Ramos (cell line): ENCODE results near the gene CASKIN2.

ENCODE experiments used
- in situ Hi-C: fragments of 300-500 bp; cut with MboI; formaldehyde crosslinking; loops from one replicate; pipeline ENCODE4 v1.14.3; 2022; ENCODE audit warnings: low sequenced_read_pairs; ENCODE audit not compliant: unreplicated experiment

Gene CASKIN2, protein sequence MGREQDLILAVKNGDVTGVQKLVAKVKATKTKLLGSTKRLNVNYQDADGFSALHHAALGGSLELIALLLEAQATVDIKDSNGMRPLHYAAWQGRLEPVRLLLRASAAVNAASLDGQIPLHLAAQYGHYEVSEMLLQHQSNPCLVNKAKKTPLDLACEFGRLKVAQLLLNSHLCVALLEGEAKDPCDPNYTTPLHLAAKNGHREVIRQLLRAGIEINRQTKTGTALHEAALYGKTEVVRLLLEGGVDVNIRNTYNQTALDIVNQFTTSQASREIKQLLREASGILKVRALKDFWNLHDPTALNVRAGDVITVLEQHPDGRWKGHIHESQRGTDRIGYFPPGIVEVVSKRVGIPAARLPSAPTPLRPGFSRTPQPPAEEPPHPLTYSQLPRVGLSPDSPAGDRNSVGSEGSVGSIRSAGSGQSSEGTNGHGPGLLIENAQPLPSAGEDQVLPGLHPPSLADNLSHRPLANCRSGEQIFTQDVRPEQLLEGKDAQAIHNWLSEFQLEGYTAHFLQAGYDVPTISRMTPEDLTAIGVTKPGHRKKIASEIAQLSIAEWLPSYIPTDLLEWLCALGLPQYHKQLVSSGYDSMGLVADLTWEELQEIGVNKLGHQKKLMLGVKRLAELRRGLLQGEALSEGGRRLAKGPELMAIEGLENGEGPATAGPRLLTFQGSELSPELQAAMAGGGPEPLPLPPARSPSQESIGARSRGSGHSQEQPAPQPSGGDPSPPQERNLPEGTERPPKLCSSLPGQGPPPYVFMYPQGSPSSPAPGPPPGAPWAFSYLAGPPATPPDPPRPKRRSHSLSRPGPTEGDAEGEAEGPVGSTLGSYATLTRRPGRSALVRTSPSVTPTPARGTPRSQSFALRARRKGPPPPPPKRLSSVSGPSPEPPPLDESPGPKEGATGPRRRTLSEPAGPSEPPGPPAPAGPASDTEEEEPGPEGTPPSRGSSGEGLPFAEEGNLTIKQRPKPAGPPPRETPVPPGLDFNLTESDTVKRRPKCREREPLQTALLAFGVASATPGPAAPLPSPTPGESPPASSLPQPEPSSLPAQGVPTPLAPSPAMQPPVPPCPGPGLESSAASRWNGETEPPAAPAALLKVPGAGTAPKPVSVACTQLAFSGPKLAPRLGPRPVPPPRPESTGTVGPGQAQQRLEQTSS (N-terminal part only)

DNA sequence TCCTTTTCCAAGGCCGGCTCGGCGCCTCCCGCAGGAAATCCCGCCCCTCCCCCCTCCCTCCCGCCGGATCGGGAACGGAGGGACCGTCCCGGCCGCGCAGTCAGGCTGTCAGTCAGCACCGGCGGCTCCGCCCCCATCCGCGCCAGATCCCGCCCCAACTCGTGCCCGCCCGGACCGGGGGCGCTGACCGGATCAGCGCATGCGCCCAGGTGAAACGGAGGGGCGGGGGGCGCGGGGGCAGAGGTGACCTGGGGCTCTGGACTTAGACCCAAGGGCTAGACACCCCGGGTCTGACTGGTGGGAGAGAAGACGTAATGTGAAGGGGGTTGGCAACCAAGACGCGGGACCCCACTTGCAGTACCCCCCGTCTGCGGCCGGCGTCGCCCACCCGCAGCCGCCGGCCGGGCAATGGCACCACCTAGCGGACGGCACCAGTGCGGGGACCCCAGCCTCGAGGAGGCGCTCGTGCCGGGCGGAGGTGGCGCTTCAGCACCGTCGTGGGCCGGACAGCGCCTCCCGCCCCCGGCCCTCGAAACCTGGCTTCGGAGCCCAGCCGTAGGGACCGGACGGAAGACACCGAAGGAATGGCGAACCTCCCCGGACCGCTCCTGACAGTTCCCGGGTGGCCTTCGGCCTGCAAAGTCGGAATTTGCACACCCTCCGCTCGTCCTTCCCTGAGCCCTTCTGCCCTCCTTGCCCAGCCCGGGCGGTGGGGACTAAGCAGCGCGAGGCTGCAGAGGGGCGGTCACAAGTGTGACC is at the start of gene CASKIN2:
Gene CASKIN2 (minus strand): TSS at position 42 of the 759 bp plus-strand sequence. CDS start 1,733 bp downstream, outside the sequence.
- in situ Hi-C loops = no loop called here

DNA sequence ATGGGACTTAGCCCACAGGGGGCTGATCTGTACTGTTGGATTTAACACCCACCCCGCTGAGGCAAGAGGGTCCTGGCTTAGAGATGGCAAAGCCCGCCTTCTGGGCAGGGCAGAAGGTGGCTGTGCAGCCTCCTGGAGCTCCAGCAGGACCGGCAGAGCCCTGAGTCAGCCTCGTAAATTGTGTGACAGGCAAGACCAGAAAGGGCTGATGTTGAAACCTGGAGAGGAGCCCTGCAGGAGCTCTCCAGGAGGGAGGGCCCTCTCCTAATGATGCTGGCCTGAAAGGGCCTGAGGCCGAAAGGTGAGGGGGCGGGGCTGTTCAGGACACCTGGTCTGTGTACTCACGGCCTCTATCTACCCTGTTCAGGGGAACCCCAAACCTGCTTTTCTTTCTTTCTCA is 49.7 kb upstream of the CASKIN2 start:
- in situ Hi-C loops = no loop called here

DNA sequence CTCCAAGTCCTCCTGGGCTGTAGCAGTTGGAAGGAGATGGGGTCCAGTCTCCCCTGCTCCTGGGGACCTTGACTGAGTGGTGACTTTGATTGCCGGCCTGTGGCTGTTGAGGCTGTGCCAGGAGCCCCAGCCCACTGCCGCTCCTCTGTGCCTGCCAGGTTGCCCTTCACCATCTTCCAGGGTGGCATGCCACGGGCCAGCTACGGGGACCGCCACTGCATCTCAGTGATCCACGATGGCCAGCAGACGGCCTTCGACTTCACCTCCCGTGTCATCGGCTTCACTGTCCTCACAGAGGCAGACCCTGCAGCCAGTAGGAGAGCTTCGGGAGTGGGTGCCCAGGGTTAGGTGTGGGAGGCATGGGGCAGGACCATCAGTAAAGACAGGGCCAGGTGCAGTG is 48.9 kb upstream of the CASKIN2 start:
- in situ Hi-C loops = no loop called here

DNA sequence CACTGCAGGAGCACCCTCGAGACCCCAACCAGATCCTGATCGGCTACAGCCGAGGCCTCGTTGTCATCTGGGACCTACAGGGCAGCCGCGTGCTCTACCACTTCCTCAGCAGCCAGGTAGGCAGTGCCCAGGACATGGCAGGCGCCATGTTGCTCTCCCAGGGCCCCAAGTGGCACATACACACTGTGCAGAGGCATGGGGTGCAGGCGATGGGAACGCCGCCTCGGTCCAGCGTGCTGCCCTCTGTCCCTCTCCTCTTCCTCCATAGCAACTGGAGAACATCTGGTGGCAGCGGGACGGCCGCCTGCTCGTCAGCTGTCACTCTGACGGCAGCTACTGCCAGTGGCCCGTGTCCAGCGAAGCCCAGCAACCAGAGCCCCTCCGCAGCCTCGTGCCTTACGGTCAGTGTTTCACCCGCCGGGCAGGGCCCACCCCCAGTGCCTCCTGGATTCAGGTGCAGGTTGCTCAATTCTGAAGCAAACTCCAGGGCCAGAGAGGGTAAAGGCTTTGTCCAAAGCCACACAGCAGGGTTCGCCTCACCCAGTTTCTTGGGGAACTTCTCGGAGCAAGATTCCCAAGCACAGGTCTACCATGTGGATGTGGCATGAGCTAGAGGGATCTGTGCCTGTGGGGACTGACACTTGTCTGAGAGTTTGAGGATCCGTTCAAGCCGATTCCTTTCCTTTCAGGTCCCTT is 47.9 kb upstream of the CASKIN2 start:
- in situ Hi-C loops = no loop called here

DNA sequence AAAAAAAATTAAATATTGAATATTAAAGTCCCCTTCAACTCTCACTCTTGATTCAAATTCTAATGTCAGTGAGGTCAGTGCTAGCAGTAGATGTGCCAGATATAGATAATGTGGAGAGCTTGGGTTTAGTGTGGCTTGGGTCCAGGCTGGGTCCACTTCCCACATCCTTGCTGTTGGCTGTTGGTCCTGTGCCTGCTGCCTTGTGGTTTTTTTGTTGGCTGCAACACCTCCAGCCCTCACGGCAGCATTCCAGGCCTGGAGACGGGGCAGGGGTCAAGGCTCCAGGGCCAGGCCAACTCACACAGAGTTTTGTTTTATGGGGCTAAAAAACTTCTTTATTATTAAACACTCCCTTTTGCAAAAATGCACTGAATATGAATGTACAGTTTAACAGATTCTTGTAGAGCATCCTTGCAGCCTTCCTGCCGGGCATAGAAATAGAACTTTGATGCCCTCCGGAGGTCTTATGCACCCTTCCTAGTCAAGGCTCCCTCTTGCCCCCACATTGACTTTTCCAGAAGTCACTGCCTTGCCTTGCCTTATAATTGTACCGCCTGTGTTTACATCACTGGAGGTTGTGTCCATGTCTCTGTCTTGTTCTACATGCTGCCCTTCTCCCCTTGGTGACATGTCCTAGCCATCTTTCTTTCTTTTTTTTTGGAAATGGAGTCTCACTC is 46.7 kb upstream of the CASKIN2 start:
- in situ Hi-C loops = no loop called here

DNA sequence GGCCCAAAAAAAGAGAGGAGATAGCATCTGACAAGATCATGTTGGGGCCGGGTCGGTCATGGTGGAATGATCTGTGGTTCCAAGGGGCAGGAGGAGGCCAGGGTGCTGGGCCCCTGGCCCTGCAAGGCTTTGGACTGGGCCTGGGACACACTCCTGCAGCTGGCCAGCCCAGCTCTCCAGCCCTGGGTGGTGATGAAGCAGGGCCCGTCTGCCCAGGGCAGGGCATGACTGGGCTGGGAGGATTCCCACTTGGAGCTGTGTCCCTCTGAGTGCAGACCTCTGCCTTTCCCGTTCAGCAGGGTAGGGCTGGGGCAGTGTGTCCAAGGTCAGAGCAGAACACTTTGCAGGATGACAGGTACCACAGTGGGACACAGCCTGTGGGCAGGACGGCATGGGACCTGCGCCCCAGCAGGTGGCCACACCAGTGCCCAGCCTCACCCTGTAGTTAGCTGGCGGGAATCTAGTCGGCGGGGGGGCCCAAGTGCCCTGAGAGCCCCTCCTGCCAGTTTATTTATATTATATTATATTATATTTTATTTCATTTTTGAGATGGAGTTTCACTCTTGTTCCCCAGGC is 44.7 kb upstream of the CASKIN2 start:
- in situ Hi-C loops = no loop called here

DNA sequence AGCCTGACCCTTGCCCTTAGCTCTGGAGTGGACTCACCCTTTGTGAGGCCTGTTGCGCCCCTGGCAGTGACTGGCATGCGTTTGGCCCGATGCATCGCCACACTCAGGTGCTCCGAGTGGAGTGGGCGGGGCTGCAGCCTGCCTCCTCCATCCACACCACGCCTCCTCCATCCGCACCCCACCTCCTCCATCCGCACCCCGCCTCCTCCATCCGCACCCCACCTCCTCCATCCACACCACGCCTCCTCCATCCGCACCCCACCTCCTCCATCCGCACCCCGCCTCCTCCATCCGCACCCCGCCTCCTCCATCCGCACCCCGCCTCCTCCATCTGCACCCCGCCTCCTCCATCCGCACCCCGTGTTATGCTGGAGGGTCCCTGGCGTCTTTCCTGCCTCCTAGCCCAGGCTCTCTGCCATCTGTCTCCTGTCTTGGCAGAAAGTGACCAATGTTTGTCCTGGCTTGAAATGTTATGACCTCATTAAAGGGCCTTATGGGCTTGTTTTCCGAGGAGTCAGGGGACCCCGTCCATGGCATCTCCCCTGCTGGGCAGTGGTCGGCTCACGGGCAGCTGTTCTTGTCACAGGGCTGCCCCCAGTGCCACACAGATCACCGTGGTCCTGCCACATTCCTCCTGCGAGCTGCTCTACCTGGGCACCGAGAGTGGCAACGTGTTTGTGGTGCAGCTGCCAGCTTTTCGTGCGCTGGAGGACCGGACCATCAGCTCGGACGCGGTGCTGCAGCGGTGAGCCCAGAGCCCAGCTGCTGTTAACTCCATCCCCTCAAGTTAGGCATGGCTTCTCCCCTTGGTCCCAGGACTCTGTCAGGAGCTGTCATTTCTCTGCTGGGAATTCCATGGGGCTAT is 43.6 kb upstream of the CASKIN2 start:
- in situ Hi-C loops = no loop called here

DNA sequence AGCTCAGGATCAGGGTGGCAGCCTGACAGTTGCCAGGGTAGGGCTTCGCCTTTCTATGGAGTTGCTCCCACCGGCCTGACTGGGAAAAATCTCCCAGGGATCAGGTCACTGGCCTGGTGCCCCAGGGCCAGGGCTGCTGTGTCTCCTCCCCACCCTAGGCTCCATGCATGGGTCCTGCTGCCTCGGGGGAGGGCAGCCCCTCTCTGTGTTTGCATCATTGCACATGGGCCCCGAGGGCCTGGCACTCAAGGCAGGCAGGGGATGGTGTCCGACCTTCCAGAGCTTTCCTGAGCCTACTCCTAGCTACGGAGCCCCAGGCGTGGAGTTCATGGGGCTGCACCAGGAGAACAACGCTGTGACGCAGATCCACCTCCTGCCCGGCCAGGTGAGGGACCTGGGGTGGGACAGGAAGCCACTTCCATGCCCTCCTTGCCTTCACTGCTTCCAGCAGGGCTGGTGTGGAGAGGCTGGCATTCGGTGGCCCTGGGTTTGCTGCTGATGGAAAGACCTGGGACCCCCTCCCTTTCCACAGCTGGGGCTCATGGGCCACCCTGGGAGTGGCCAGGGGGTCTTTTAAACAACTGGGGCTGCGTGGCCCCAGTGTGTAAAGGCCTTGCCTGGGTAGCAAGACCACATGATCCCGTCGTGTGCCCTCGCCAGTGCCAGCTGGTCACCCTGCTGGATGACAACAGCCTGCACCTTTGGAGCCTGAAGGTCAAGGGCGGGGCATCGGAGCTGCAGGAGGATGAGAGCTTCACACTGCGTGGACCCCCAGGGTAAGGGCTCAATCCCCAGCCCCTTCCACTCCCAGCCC is 42.7 kb upstream of the CASKIN2 start:
- in situ Hi-C loops = no loop called here

DNA sequence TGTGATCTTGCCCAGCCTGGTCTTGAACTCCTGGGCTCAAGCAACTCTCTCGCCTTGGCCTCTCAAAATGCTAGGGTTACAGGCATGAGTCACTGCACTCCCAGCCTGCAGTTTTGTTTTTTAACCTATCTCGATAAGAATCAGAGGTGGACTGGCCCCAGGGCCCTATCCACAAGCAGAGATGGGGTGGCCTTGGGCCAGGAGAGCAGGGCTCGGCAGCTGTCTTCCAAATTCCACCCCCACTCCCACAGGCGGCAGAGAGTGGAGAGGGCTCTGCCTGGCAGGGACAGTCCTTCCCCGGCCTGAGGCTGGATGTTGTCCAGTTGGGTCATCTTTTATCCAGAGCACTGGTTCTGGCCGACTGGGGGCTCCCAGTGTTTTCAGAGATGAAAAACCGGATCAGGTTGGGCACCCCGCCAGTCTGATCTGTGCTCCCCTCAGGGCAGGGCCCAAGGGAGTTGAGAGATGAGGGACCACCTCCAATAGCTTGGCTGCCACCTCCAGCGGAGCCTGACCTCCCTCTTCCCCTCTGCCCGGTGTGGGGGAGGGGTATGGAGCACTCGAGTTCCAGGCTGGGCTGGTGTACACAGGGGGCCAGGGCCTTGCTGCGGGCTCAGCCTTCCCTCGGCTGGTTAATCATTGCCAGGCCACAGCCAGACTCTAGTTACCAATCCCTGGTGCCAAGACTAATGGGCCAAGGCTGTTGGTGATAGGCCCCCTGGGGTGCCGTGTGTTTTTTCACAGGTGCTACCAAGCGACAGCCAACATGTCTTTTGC is 41.9 kb upstream of the CASKIN2 start:
- in situ Hi-C loops = no loop called here

DNA sequence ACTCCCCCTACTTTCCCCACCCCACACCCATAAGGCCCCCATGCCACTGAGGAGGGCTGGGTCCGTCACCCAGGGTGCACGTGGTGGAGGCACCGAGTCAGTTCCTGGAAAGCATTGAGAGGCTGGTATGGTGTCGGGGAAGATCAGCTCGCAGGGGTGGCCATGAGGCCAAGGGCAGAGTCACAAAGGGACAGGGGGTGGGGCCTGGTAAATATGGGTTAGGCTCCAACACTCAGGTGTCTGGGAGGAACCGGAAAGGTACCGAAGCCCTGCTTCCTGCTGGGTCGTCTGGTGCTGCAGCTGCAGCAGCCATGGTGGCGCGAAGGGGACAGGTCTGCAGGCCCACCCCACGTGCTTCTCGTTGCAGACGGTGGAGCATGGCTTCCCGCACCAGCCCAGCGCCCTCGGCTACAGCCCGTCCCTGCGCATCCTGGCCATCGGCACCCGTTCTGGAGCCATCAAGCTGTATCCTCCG is 40.4 kb upstream of the CASKIN2 start:
- in situ Hi-C loops = no loop called here

DNA sequence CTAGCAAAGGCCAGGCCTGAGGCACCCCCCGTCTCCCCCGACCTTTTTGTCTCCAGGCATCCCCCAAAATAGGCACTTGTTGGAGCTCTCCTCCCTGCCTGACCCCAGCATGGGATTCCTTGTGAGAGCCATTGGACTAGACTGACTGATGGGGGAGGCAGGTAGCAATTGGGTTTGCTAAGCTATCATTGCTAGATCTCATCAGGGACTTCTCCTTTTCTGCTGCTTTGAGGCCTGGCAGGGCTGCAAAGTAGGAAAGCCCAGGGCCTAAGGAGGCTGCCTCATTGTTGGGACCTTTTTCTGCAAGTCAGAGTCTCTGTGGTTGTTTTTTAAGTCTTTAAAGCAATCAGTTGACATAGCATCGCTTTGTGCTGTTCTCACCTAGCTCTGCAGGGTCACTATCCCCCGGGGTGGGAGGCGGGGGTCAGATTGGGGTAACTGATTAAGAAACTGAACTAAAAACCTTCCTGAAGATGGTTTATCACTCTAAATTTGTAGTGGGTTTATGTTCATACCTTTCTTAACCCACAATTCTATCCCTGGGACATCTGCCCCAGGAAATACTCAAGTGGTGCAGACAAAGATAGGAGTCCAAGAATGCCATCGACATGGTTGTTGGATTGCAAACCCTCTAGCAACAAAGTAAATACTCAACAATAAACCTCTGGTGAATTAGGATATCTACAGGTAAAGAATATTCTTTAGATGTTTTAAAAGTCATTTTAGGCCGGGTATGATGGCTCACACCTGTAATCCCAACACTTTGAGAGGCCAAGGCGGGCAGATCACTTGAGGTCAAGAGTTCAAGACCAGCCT is 38.2 kb upstream of the CASKIN2 start:
- in situ Hi-C loops = no loop called here

DNA sequence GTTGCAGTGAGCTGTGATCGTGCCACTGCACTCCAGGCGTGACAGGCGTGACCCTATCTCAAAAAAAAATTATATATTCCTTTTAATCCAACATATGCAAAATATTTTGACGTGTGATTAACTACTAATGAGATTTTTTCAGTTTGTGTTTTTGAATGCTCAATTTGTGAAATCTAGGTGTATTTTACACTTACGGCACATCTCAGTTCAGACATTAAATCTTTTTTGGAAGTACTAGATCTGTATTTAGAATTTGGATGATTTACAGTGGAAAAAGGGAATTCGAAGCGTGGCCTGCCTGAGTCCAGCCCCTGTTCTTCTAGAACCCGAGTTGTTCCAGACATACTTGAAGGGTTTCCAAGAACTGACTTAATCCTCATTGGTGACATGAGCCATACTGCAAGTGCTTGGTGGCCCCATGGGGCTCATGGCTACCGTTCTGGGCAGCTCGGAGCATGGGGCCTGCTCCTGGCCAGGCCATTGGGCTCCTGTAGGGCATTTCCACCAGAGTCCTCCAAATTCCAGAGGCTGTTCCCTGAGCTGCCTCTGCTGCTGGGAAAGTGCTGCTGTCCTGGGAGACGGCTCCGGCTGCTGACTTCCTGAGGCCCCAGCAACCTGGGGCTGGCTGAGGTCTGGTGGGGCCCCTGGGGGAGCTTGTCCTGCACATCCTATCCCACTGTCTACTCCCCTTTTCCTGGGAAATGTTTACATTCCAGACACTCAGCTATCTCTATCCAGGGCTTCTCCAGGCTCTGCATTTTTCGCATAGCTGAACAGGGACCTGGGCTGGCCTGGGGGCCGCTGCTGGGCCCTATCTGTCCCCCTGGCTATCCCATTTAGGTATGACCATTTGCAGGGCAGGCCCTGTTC is 37.3 kb upstream of the CASKIN2 start:
- in situ Hi-C loops = no loop called here

DNA sequence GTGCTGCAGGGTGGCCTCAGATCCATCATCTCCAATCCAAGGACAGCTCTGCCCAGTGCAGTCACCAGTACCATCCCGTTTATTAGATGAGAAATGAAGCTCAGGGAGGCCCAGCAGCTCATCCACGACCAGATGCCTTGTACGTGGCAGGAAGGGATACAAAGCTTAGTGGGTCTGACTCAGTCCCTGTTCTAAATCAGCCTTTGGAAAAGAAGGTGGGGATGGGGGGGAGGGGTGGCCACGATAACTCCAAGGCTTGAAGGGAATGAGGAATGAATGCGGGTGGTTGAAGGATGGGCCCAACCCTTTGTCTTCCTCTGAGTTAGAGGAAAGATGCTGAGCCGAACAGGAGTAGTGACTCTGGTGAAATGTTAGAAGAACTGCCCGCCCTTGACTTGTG is 35.9 kb upstream of the CASKIN2 start:
- in situ Hi-C loops = no loop called here

DNA sequence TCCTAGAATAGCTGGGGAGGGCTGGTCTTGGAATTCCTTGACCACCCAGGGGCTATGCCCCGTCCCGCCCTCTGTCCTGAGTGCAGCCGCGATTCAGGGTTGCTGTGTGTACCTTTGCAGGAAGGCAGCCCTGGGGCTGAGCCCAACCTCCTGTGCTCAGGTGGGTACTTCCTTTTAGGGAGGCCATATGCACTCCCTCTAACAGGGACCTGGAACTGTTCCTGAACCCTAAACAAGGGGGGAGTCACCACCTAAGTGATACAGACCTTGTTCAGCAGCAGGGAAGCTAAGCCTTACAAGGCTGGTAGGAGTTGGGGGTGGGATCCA is 34.8 kb upstream of the CASKIN2 start:
- in situ Hi-C loops = no loop called here
